ENCODE measurements around the gene KRT32.

Gene KRT32

GRCh38 chr17:41413982-41414381 is 53.2 kb downstream of the KRT32 start:
- no peaks in the 10 kb centered on the region for H3K9me3 ChIP-seq (ENCODE audit: control insufficient read depth, low read length)

GRCh38 chr17:41413353-41413957 is 53.7 kb downstream of the KRT32 start:
- Histone ChIP-seq H3K27me3 (ENCODE audit: control insufficient read depth, insufficient read depth, low read length) (no peaks in the 10 kb centered on the region), H3K27ac (no peak overlapping the region), H3K4me3 (ENCODE audit: low read depth, low read length) (no peak overlapping the region), H3K79me2 (no peaks in the 10 kb centered on the region), H3K9ac (no peak overlapping the region), H3K4me2 (ENCODE audit: low read length) (no peak overlapping the region), H3K9me3 (ENCODE audit: control insufficient read depth, low read length) (no peaks in the 10 kb centered on the region), H2AFZ (no peak overlapping the region), H3K36me3 (ENCODE audit: control insufficient read depth, insufficient read depth, low read length) (no peaks in the 10 kb centered on the region), H3K4me1 (no peaks in the 10 kb centered on the region)
- TF ChIP-seq CTCF (IDR thresholded peaks at IDR 0.05) = no peak

More at GRCh38 chr17:41413982-41414381, 53.2 kb downstream of the KRT32 start:
- no peak for TF ChIP-seq CTCF (IDR thresholded peaks at IDR 0.05)
- H2AFZ ChIP-seq = no peak overlapping the region
- no peak overlapping the region for H3K9ac ChIP-seq
- no peak overlapping the region for H3K4me3 ChIP-seq (ENCODE audit: low read depth, low read length)
- no peaks in the 10 kb centered on the region for H3K4me1 ChIP-seq
- no peak overlapping the region for H3K4me2 ChIP-seq (ENCODE audit: low read length)
- H3K36me3 ChIP-seq (ENCODE audit: control insufficient read depth, insufficient read depth, low read length) = no peaks in the 10 kb centered on the region
- no peaks in the 10 kb centered on the region for H3K79me2 ChIP-seq
- no peak overlapping the region for H3K27ac ChIP-seq
- H3K27me3 ChIP-seq (ENCODE audit: control insufficient read depth, insufficient read depth, low read length) = no peaks in the 10 kb centered on the region

DNA sequence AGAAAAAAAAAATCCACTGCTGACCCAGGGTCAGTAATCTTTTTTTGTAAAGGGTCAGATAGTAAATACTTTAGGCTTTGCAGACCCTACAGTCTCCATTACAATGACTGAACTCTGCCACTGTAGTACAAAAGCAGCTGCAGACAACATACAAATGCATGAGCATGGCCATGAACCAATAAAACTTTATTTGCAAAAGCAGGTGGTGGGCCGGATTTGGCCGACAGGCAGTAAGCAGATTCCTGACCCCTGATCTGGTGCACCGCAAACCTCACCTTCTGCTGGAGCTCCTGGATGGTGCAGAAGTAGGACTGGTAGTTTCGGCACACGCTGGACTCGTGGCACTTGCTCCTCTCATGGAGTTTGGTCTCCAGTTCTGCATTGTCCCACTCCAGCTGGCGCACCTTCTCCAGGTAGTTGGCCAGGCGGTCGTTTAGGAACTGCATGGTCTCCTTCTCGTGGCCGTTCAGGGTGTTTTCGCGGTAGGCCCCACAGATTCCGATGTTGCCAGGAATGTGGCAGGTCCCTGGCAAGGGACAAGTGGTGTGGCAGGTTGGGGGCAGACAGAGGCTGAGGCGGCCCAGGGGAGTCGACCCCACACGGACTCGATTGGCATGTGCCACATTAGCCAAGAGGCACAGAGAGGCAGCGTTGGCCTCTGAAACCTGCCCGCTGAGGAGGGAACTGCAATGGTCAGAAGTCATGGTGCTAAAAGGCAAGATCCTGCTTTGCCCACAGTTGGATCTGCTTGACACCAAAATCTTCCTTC is 55.9 kb downstream of the KRT32 start:
- no peaks in the 10 kb centered on the region for H3K27me3 ChIP-seq (ENCODE audit: control insufficient read depth, insufficient read depth, low read length)
- no peaks in the 10 kb centered on the region for H3K9me3 ChIP-seq (ENCODE audit: control insufficient read depth, low read length)
- H2AFZ ChIP-seq = no peak overlapping the region
- H3K27ac ChIP-seq = no peak overlapping the region
- no peak overlapping the region for H3K9ac ChIP-seq
- H3K36me3 ChIP-seq (ENCODE audit: control insufficient read depth, insufficient read depth, low read length) = no peaks in the 10 kb centered on the region
- no peak overlapping the region for H3K4me2 ChIP-seq (ENCODE audit: low read length)
- H3K4me3 ChIP-seq (ENCODE audit: low read depth, low read length) = no peak overlapping the region
- TF ChIP-seq CTCF (IDR thresholded peaks at IDR 0.05) = no peak
- no peaks in the 10 kb centered on the region for H3K79me2 ChIP-seq
- no peaks in the 10 kb centered on the region for H3K4me1 ChIP-seq
